Measurements from ENCODE around the gene GPR107.

GPR107 gene

DNA sequence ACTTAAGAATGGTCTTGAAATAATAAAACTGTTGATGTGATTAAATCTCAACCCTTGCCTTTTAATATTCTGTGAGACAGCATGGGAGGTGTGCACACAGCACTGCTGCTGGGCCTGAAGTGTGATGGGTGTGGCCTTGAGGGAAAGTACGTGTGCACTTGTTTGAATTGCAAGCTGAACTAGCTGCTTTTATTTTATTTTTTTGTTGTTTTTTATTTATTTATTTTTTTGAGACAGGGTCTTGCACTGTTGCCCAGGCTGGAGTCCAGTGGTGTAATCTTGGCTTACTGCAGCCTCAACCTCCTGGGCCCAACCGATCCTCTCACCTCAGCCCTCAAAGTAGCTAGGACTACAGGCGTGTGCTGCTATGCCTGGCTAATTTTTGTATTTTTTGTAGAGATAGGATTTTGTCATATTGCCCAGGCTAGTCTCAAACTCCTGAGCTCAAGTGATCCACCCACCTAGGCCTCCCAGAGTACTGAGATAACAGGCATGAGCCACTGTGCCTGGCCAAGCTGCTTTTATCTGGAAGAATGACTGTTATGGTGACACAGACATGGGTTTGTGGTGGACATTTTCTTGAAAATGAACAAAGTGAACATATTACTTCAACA is 58.9 kb downstream of the GPR107 start:
- DNase-seq = no peak

DNA sequence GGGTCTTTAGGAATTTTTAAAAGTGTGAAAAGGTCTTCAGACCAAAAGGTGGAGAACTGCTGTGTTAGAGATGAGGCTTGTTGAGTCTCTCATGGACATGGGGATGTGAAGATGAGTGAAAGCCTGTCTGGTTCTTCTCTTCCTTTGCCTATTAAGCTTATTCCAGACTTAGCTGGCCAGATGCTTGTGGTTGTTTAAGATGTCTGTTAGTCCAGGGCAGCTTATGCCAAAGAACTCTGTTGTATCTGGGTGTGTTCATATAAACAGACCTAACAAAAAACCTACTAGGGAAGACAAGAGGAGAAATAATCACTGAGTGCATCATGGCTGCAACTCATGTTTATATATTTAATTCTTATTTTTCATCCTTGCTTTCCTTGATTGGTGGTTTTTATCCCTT is 61.0 kb downstream of the GPR107 start:
- DNase-seq = no peak

DNA sequence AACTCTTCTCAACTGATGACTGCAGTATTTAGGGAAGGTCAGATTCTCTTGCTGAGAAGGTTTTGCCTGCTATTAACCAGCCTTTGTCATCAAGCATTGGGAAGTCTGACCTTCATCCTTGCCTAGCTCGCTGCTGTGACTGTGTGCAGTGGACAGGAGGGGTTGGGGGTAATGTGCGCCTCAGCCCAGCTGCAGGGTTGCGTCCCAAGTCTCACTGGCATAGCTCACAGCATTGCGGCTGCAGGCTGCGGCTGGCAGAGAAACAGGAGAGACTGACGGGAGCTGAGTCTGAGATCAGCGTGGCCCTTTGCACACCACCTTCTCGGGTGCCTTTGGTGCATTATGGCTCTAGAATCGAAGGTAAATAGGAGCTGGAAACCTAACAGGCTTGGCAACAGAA is 62.6 kb downstream of the GPR107 start:
- no peak for DNase-seq

DNA sequence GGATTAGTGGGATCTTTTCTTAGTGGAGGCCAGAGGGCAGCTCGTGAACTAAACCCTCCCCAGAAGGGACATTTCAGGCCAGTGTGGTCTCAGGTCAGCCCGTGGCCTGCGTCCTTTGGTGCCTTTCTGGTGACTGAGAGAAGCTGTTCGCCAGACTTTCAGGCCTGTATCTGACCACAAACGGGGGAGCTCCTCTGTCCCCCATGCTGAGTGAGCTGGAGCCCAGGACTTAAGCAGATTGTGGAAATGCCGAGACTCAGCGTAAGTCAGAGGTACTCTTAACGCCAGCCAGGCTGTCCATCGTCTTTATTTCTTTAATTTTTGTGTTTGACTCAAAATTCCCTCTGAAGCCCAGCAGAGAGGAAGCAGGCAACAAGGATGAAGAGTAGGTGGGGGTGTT is 63.7 kb downstream of the GPR107 start:
- DNase-seq = no peak

DNA sequence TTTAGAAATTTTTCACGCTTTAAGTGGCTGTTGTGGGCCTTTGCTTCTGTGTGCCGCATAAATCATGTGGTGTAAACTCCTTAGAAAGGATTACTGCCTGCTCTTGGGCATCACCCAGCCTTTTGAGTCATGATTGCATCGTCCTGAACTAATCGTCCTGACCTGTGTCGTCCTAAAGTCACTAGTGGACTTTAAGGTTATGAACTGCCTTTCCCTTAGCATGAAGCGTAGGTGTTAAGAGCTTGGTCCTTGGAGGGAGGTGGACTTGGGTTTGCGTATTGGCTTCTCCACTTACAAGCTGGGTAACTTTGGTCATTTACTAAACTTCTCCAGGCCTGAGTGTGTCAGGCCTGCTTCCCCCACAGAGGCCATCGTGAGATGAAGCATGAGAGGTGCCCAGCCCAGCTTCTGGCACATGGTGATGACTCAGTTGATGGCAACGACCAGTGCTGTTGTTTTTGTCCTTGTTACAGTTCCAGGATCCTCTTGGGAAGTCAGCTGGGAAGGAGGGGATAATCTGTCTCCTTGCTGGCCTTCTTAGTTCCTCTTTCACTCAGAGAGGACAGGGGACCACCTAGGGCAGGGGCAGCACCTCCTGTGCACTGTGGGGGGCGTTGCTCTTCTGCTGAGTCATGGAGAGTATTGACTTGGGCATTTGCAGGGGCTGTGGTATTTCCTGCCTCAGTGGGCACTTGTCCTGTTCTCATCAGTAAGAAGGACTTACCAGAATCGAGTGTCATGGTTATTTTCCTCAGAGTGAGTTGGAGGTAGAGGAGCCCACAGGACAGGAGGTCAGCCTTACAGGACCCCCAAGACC is 64.3 kb downstream of the GPR107 start:
- DNase-seq = no peak

DNA sequence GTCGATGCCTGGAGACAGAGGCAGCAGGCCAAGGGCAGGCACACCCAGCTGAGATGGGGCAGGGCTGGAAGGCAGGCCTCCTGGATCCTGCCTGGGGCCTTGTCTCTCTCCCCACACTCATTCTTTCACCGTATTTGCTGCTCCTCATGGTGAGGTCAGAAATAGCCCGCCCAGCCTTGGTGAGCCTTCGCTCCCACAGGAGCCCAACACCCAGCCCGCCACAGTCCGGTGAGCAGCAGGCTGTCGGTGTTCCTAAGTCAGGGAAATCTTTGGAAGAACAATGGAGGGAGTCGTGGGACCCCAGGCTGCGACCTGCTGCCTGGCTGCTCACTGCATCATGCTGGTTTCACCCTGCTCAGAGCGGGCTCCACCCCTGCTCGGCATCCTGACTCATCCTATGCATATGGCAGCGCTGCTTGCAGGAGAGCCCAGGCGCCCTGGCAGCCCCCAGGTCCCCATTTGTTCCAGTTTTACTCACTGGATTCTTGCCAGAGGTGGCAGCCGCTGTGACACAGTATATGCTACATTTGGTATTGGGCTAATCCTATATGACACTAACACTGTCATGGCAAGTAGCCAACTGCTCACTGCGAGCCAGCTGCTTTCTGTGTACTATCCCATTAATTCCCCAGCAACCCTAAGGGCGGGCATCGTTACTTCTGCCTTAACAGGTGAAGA is 65.3 kb downstream of the GPR107 start:
- DNase-seq = no peak

DNA sequence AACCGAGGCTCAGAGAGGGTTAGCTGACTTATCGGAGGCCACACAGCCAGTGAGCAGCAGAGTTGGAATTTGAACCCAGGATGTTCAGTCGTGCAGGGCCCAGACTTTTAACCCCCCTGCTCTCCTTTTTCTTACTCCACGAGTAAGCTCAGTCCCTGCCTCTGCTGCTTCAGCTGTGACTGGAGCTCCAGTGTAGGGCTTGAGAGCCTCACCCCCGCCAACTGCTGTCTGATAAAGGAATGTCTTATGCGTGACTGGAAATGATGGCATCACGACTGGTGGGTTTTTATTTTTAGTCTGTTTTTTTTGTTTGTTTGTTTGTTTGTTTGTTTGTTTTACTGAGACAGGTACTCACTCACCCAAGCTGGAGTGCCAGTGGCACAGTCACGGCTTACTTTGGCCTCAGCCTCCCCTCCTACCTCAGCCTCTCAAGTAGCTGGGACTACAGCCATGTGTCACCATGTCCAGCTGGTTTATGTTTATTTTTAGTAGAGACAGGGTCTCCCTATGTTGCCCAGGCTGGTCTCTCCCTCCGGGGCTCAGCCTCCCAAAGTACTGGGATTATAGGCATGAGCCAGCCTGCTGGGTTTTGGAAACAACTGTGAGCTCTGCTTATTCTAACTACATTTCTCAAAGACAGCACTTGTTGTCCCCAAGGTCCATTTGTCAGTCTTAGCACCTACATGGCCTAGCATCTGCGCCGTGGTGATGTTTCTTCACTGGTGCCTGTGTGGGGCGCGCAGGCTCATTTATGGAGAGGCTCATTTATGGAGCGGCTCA is 66.0 kb downstream of the GPR107 start:
- no peak for DNase-seq

DNA sequence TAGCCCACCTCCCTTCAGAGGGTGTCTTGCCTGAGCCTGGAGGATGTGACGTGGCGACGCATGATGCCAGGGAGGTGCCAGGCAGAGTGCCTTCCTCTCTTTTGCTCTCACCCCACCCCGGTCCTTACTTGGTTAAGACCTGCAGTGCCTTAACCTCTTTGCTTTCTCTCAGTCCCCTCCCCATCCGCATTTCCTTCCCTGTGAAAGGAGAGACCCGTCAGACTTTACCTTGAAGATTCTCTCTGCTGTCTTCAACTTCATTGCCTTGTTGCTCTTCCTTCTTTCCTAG is 66.5 kb downstream of the GPR107 start:
- DNase-seq = no peak

DNA sequence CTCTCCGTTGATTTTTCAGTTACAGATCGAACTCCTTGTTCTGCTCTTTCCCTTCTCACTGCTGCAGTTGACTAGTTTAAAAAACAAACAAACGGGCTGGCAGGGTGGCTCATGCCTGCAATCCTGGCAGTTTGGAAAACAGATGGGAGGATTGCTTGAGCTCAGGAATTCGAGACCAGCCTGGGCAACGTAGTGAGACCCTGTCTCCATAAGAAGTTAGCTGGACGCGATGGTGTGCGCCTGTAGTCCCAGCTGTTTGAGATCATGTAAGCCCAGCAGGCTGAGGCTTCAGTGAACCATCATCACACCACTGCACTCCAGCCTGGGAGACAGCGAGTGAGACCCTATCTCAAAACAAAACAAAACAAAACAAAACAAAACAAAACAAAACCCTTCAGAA is 67.1 kb downstream of the GPR107 start:
- DNase-seq = no peak

DNA sequence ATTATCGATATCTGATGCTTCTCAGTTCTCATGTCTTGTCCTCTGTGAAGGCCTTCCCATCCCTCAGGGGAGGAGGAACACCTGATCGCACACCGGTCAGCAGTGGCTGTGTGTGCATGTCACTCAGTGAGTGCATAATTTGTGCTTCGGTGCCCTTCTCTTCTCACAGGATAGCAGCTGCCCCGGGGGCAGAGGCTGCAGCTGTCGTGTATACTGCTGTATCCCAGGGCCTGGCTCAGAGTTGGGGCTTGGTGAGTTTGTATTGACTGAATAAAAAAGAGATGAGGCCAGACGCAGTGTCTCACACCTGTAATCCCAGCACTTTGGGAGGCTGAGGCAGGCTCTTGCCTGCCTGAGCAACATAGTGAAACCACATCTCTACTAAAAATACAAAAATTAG is 68.8 kb downstream of the GPR107 start:
- no peak for DNase-seq

DNA sequence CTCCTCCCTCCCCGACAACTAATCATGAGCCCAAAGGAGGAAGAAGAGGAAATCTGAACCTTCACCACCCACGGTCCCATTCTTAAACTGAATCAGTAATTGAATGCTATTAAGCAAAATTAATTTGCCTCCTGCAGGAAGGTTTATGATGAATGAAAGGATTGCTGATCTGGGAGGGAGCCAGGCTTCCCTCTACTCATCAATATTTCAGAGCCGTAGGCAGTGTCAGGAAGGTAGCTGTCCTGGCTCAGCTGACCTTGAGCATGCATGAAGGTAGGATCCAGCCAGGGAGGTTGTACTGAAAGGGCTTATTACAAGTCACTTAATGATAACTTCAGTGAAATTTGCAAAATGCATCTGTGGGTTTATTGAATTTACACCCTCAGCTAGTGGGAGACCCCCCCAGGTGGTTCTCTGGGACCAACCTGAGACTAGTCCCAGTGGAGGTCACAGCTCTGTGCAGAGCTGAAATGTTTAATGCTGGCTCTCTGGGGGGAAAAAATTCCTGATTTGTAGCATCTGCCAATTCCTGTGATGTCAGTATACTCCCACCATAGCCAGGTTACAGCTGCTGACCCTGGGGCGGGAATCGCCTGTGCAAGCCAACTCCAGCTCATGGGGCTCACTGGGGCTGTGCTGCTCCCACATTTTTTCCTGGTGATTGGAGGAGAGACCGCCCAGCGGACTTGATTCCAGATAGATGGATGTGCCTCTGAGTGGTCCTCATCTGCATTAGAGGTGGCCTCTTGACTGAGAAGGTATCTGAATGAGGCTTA is 70.6 kb downstream of the GPR107 start:
- DNase-seq = no peak

DNA sequence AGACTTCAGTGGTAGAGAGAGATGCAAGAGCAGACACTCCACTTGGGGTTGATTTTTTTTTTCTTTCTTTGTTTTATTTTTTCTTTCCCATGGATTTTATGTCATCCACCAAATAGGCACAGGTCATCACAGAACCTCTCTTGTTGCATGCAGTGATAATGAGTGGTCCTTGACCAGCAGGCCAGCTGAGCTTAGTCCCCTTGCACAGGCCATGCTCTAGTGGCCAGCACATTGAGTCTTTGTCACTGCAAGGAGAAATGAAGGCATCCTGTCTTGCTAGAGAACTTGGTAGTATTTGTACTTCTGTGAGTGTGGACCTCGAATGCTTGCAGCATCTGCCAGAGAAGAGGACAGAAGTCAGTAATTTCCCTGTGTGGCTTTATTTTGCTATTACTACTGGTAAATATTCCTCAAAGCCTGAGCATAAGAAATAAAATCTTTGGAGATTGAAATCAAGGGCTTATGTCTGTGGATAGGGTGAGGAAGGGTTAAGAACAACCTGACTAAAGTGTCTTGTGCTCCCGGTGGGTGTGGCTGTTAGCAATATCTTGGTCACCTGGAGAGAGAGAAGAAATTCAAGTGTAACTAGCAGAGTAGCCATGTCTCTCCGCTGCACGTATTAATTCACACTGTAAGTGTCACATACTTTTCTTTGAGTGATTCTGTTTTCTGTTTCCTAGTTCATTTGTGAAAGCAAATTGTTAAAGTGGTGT is 73.2 kb downstream of the GPR107 start:
- no peak for DNase-seq

DNA sequence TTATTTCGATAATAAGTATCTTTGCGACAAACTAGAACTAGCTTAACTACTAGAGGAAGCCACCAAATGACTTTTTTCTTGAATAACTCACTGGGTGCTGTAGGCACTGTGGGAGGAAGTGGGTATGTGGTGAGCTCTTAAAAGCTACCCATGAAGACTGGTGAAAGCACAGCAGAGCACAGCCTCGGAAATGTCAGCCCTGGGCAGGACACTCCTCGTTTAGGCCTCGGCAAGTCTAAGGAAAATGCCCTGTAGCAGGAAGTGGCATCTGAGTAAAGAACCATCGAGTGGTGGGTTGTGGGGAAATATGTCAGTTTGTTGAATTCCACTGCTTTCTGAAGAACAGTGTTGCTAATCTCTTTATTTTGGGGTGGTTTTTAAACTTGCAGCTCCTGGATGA is 74.5 kb downstream of the GPR107 start:
- peak; percentile 81 for DNase-seq

DNA sequence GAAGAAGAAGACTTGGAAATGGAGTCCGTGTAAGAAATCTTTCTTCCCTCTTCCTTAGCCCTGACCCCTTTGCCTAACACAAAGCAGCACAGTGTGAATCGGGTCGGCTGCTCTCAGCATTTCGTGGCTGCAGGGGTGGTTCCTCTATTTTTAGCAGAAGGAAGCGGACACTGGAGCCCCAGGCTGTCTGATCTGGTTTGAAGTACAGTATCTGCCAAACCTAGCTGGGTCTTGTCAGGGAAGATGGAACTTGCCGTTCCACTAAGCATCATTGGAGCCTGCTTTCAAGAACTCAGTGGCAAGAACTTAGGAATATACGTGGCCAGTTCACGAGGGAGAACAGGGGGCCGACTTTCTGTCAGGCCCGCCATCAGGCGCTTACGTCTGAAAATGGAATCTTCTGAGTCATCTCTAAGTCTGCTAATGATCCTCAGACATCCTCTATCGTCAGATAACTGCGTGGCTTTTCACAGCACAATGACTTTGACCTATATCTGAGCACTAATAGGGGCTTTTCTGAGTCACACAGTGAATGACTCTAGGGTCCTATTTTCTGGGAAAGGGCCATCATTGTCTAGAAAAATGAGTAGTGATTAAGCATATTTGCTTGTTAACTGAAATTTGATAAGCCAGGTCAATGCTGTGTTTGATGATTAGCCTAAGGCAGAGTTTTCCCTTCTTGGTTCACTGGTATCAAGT is 75.2 kb downstream of the GPR107 start:
- peak; percentile 76 for DNase-seq

DNA sequence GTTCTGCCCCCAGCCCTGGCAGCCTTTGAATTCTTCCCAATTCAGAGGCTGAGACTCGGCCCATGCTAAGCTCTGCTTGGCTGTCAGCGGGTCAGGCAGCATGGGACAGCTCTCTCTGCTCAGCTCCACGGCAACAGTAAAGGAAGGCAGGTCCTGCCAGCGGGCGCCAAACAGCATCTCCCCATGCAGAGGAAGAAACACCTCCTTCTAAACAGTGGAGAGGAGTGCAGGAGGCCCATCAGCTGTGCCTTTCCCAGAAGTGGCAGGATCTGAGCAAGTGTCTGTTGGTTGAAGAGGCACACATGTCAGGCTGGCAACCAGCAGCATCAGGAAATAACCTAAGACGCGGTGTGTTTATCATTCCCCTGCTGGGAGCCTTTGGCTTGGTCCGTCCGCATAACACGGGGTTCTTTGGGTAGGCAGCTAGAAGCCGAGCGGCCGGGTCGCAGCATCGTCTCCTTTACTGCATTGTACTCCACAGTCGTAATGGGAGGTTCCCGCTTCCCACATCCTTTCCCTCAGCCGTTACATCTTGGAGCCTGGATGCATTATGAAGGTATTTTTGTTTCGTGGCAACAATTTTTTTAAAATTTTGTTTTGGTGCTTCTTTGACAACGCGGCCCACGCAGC is 75.8 kb downstream of the GPR107 start:
- no peak for DNase-seq

DNA sequence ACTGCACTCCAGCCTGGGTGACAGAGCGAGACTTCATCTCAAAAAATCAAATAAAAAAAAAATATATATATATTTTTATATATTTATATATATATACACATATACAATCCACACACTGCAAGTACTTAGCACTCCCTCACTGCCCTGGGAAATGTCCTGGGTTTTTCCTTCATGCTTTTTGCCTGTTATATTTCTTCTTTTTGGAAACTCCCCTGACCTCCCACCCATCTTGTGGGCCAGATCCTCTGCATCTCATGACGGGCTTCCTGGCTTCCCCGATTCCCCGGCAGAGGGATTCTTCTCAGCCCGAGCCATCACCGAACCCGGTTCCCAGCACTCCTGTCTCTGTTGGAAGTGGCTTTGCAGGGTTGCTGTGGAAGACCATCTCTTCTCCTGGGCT is 79.0 kb downstream of the GPR107 start:
- no peak for DNase-seq

DNA sequence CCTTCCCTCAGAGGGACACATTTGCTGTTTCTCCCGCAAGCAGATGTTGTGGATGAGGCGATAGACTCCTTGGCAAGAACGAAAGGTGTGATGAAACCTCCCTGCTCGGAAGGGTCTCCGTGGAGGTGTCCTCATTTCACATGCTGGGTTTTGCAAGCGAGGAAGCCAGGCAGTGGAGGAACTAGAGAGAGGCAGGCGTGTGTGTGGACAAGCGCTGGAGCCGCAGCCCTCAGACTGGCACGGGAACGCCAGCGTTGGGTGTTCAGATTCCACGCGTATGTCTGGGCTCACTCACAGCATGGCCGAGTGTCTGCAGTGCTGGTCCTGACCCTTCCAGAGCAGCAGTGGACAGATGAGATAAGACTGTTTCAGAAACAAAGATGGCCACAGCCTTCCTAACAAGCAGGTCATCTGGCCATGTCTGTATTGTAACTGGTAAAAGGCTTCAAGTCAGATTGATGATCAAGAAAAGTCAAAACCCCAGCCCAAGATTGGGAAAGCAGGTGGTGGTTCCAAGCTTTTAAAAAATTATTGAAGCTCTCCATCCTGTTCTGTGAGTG is 83.5 kb downstream of the GPR107 start:
- DNase-seq = no peak

DNA sequence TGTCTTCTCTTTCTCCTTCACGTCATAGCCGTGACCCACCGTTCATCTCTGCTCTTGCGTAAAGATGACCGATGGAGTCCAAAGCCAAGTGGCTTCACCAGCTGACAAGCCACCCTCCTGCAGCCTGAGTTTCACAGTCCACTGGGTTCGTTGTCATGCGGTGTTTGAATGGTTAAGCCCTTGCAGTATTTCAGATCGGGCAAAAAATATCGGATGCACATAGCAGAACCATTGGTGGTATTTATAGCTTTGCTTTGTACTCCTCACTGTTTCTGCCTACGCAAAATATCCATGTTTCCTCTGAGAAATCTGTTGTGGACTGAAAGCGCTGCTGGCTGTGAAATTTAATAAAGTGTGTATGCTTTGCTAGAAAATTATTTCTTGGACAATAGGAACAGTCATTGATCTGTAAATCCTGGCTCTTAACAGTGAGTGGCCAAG is 84.0 kb downstream of the GPR107 start:
- no peak for DNase-seq

DNA sequence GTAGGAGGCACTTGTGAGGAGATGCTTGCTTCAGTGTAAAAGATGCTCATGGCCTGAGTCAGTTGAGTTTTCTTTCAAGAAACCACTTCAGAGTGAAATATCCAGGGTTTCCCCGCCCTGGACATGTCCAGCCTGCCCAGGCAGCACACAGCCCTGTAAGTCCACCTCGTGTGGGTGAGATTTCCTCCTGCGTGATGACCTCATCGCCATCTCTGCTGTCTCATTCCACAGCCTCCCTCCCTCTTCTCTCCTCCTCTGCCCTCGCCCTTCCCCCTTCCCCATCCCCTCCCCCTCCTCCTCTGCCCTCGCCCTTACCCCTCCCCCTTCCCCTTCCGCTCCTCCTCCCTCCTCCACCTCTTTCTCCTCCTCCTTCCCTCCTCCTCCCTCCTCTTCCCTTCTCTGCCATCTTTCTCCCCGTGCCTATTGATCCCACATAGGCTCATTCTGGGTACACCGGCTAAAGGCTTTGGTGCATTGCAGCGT is 84.5 kb downstream of the GPR107 start:
- DNase-seq = no peak

DNA sequence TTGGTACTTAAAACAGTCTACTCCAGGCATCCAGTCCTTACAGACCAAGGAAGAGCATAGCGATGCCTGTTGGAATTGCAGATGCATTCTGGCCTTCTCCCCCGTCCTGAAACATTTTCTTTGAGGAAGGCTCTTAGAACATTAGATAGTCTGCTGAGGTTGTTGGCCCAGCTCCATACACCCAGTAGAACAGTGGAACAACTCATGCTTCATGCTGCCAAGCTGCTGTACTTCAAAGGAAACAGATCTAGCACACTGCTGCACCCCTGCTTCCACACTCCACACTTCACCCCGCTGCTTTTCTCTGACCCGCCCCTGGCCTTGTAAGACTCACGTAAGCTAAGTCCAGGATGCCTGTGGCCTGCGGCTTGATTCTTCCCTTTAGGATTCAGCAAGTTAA is 85.1 kb downstream of the GPR107 start:
- DNase-seq = no peak
